Diencephalon (tissue), 1 donor: ENCODE results near the gene NXF1. TPM values are rescaled to one million over a fixed set of nuclear protein-coding genes. Genes with fewer than 3 reads are reported as not detected.

Experiments
- small RNA-seq: library from RNA; depleted of rRNA; stranded (forward); fragments of <200 nt; gene quantifications from one replicate; pipeline ENCODE3, GENCODE V24; 2014
- total RNA-seq: library from RNA; depleted of rRNA; stranded (reverse); fragments of >200 nt; gene quantifications from one replicate; pipeline ENCODE4 v1.2.3, GENCODE V29; 2014

Gene NXF1
- 15.9 TPM for total RNA-seq

GRCh38 chr11:62805076-62805892, at the start of gene NXF1:
TSS of gene NXF1 (minus strand) at chr11:62805440. CDS start at chr11:62805356, 84 bp downstream.

GRCh38 chr11:62839050-62839945, 34.1 kb upstream of the NXF1 start, which contains the start of gene WDR74:
TSS of gene WDR74 (minus strand) at chr11:62839590. CDS start at chr11:62839570, 20 bp downstream.

GRCh38 chr11:62832336-62833234, 27.3 kb upstream of the NXF1 start, which contains the start of gene TEX54:
TSS of gene TEX54 (minus strand) at chr11:62832841.

GRCh38 chr11:62831520-62832335, 26.5 kb upstream of the NXF1 start, which contains the start of gene STX5:
TSS of gene STX5 (minus strand) at chr11:62832051. CDS start at chr11:62831243, 808 bp downstream.

GRCh38 chr11:62791501-62792201, 13.6 kb downstream of the NXF1 start, which contains the start of gene TMEM223:
TSS of gene TMEM223 (minus strand) at chr11:62792006. CDS start at chr11:62791994, 12 bp downstream.

GRCh38 chr11:62787005-62787759, 18.1 kb downstream of the NXF1 start, which contains the start of gene TMEM179B:
TSS of gene TMEM179B (plus strand) at chr11:62787402. CDS start at chr11:62787432, 30 bp downstream.

GRCh38 chr11:62771144-62772021, 33.9 kb downstream of the NXF1 start, which contains the start of gene TAF6L:
TSS of gene TAF6L (plus strand) at chr11:62771396. CDS start at chr11:62775784, 4,388 bp downstream.

GRCh38 chr11:62753736-62754603, 51.3 kb downstream of the NXF1 start, which contains the start of gene ZBTB3:
TSS of gene ZBTB3 (minus strand) at chr11:62754160. CDS start at chr11:62753664, 496 bp downstream.

Small RNAs within 50 kb of the gene (small RNA-seq; reads per million reads assigned to genes)
- gene MIR6514, result 0.74 reads per million, percentile 70 among the genes with 10 or more reads in this experiment
- gene RF00099, result not detected
- gene RNU6-118P, result not detected
- gene SNORD22, result not detected
- not detected for gene SNORD26
- gene SNORD27, result not detected
- not detected for gene SNORD28
- 283 reads per million, percentile 98 among the genes with 10 or more reads in this experiment for gene SNORD30

Other genes with a start within 250 kb of the NXF1 start
- gene EEF1G, start 231.5 kb downstream of the NXF1 start, total RNA-seq, result 1,289 TPM
- gene TUT1, start 213.9 kb downstream of the NXF1 start, total RNA-seq, result 6.0 TPM
- gene MTA2, start 203.6 kb downstream of the NXF1 start, total RNA-seq, result 86.3 TPM
- gene EML3, start 192.7 kb downstream of the NXF1 start, total RNA-seq, result 7.4 TPM
- gene ROM1, start 192.2 kb downstream of the NXF1 start, total RNA-seq, result 2.8 TPM
- 23.5 TPM for gene B3GAT3, start 183.5 kb downstream of the NXF1 start, total RNA-seq
- gene GANAB, start 158.8 kb downstream of the NXF1 start, total RNA-seq, result 84.2 TPM
- 18.2 TPM for gene INTS5, start 152.1 kb downstream of the NXF1 start, total RNA-seq
- gene C11orf98, start 140.2 kb downstream of the NXF1 start, total RNA-seq, result 24.7 TPM
- gene CSKMT, start 140.1 kb downstream of the NXF1 start, total RNA-seq, result 6.0 TPM
- gene UQCC3, start 133.8 kb downstream of the NXF1 start, total RNA-seq, result 5.5 TPM
- gene LBHD1, start 133.2 kb downstream of the NXF1 start, total RNA-seq, result 3.9 TPM
- gene UBXN1, start 126.4 kb downstream of the NXF1 start, total RNA-seq, result 53.3 TPM
- 0.46 TPM for gene LRRN4CL, start 115.9 kb downstream of the NXF1 start, total RNA-seq
- gene BSCL2, start 98.0 kb downstream of the NXF1 start, total RNA-seq, result 202 TPM
- 99.7 TPM for gene GNG3, start 97.8 kb downstream of the NXF1 start, total RNA-seq
- 30.7 TPM for gene HNRNPUL2, start 78.0 kb downstream of the NXF1 start, total RNA-seq
- 31.8 TPM for gene TTC9C, start 77.0 kb downstream of the NXF1 start, total RNA-seq
- 16.4 TPM for gene ZBTB3, start 51.3 kb downstream of the NXF1 start, total RNA-seq
- 59.7 TPM for gene POLR2G, start 43.9 kb downstream of the NXF1 start, total RNA-seq
- gene TAF6L, start 34.0 kb downstream of the NXF1 start, total RNA-seq, result 11.3 TPM
- gene TMEM179B, start 18.0 kb downstream of the NXF1 start, total RNA-seq, result 18.5 TPM
- gene TMEM223, start 13.4 kb downstream of the NXF1 start, total RNA-seq, result 17.1 TPM
- gene STX5, start 26.6 kb upstream of the NXF1 start, total RNA-seq, result 27.2 TPM
- gene TEX54, start 27.4 kb upstream of the NXF1 start, total RNA-seq, result not detected
- gene WDR74, start 34.1 kb upstream of the NXF1 start, total RNA-seq, result 27.0 TPM
- 115 TPM for gene SLC3A2, start 75.5 kb upstream of the NXF1 start, total RNA-seq
- 6.5 TPM for gene CHRM1, start 115.9 kb upstream of the NXF1 start, total RNA-seq
- gene SLC22A6, start 179.5 kb upstream of the NXF1 start, total RNA-seq, result 5.8 TPM
- 1.2 TPM for gene SLC22A8, start 210.4 kb upstream of the NXF1 start, total RNA-seq